ENCODE measurements around the gene TSEN15.

The TSEN15 gene

GRCh38 chr1:184021728-184022127 lies 29.8 kb upstream of the TSEN15 start:
- DNase-seq (ENCODE audit: extremely low read depth, low read depth): no peak
- TF ChIP-seq, protein P1, sequence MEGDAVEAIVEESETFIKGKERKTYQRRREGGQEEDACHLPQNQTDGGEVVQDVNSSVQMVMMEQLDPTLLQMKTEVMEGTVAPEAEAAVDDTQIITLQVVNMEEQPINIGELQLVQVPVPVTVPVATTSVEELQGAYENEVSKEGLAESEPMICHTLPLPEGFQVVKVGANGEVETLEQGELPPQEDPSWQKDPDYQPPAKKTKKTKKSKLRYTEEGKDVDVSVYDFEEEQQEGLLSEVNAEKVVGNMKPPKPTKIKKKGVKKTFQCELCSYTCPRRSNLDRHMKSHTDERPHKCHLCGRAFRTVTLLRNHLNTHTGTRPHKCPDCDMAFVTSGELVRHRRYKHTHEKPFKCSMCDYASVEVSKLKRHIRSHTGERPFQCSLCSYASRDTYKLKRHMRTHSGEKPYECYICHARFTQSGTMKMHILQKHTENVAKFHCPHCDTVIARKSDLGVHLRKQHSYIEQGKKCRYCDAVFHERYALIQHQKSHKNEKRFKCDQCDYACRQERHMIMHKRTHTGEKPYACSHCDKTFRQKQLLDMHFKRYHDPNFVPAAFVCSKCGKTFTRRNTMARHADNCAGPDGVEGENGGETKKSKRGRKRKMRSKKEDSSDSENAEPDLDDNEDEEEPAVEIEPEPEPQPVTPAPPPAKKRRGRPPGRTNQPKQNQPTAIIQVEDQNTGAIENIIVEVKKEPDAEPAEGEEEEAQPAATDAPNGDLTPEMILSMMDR (IDR thresholded peaks at IDR 0.05; ENCODE audit: low read depth, low read length): no peak

DNA sequence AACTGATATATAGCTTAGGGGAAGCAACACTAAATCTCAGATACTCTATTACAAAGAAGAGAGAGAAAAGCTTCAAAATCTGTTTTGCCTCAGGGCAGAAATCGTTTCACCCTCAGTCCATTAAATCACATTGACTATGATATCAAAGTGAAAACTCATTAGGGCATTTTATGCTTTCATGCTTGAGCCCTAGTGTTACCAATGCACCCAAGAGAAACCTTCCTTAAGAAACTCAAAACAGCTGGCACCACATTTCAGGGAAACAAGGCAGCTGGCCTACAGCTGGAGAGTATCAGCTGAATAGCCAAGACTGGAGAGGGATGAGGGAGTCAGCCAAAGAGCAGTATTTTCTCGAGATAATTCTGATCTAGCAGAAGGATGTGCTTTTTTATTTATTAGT lies 28.9 kb upstream of the TSEN15 start:
- no peak for DNase-seq (ENCODE audit: extremely low read depth, low read depth)
- TF ChIP-seq, protein P1 (IDR thresholded peaks at IDR 0.05; ENCODE audit: low read depth, low read length): no peak

DNA sequence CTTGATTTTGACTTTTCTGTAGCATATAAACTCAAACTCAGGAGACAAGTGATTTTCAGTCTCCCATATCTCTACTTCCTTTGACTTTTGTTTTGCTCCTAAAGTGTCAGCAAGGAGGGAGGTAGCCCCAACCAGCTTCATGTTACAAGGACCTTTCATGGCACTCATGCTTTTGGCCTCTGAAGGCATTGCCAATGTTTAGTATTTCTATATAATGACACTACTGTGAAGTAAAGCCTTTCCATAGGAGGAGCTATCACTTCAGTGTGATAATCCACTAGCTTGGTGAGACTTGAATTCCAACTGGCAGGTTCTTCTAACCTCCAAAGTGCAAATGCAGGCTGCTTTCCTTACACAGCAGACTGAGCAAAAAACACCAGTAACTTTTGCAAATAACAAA lies 28.4 kb upstream of the TSEN15 start:
- TF ChIP-seq, protein P1 (IDR thresholded peaks at IDR 0.05; ENCODE audit: low read depth, low read length): no peak
- no peak for DNase-seq (ENCODE audit: extremely low read depth, low read depth)

GRCh38 chr1:184025242-184025675 lies 26.3 kb upstream of the TSEN15 start:
- peak; percentile 83 for DNase-seq (ENCODE audit: extremely low read depth, low read depth)

GRCh38 chr1:184027826-184028695 lies 23.5 kb upstream of the TSEN15 start:
- TF ChIP-seq, protein P1 (IDR thresholded peaks at IDR 0.05; ENCODE audit: low read depth, low read length): no peak
- no peak for DNase-seq (ENCODE audit: extremely low read depth, low read depth)

More at GRCh38 chr1:184025242-184025675, 26.3 kb upstream of the TSEN15 start:
- TF ChIP-seq, protein P1 (IDR thresholded peaks at IDR 0.05; ENCODE audit: low read depth, low read length): no peak

- no peak for DNase-seq (ENCODE audit: extremely low read depth, low read depth)
- TF ChIP-seq, protein P1 (IDR thresholded peaks at IDR 0.05; ENCODE audit: low read depth, low read length): no peak
Measured at GRCh38 chr1:184028854-184029623, 22.5 kb upstream of the TSEN15 start.

Data from AG09319 (cell line).